ENCODE data around the gene ATXN1. TPM values are rescaled to one million over a fixed set of nuclear protein-coding genes. Genes with fewer than 3 reads are reported as not detected.

Gene ATXN1
- total and polyA plus RNA-seq, 2 donors from 2014 or later = 4.2 to 58.2 TPM

- H3K27me3 ChIP-seq (ENCODE audit: control insufficient read depth, insufficient read depth, low read length) = no peaks in the 10 kb centered on the region
- no peak for TF ChIP-seq CTCF (IDR thresholded peaks at IDR 0.05; ENCODE audit: borderline replicate concordance, extremely low read depth, insufficient read depth)
- DNase-seq (no peak), FAIRE-seq (no peak)
- H3K27ac ChIP-seq (ENCODE audit: low read depth in 2 of 2, low read length in 2 of 2) = no peak overlapping the region
- intact Hi-C loops (cut with DNase I) = no loop called here
- no peaks in the 10 kb centered on the region for H3K4me1 ChIP-seq (ENCODE audit: control insufficient read depth in 2 of 3, insufficient read depth in 2 of 3, low read depth in 1 of 3, low read length in 3 of 3)
- H3K9me3 ChIP-seq (ENCODE audit: control insufficient read depth in 2 of 3, insufficient read depth in 1 of 3, low read length in 3 of 3) = no peaks in the 10 kb centered on the region
- no peak overlapping the region for H3K4me3 ChIP-seq (ENCODE audit: low read length in 3 of 3)
- H3K36me3 ChIP-seq (ENCODE audit: control insufficient read depth in 2 of 3, insufficient read depth in 3 of 3, low read length in 3 of 3) = no peaks in the 10 kb centered on the region
- H3K9ac ChIP-seq (ENCODE audit: low read length in 3 of 3) = no peak overlapping the region
Observed at GRCh38 chr6:16490616-16491015, 270.6 kb downstream of the ATXN1 start.

GRCh38 chr6:16488813-16489212 is 272.4 kb downstream of the ATXN1 start:
- TF ChIP-seq CTCF (IDR thresholded peaks at IDR 0.05; ENCODE audit: borderline replicate concordance, extremely low read depth, insufficient read depth) = no peak

GRCh38 chr6:16487996-16488674 is 273.1 kb downstream of the ATXN1 start:
- FAIRE-seq (no peak), DNase-seq (no peak)
- no peaks in the 10 kb centered on the region for H3K27me3 ChIP-seq (ENCODE audit: control insufficient read depth, insufficient read depth, low read length)
- H3K36me3 ChIP-seq (ENCODE audit: control insufficient read depth in 2 of 3, insufficient read depth in 3 of 3, low read length in 3 of 3) = peaks cover 0 to 5% (median 0%) of the 10 kb centered on the region in 3 donors
- intact Hi-C loops (cut with DNase I) = no loop called here
- no peaks in the 10 kb centered on the region for H3K4me1 ChIP-seq (ENCODE audit: control insufficient read depth in 2 of 3, insufficient read depth in 2 of 3, low read depth in 1 of 3, low read length in 3 of 3)
- H3K9ac ChIP-seq (ENCODE audit: low read length in 3 of 3) = no peak overlapping the region
- no peak for TF ChIP-seq CTCF (IDR thresholded peaks at IDR 0.05; ENCODE audit: borderline replicate concordance, extremely low read depth, insufficient read depth)
- peaks cover 0 to under 1% (median 0%) of the 10 kb centered on the region in 3 donors for H3K9me3 ChIP-seq (ENCODE audit: control insufficient read depth in 2 of 3, insufficient read depth in 1 of 3, low read length in 3 of 3)
- no peak overlapping the region for H3K27ac ChIP-seq (ENCODE audit: low read depth in 2 of 2, low read length in 2 of 2)
- H3K4me3 ChIP-seq (ENCODE audit: low read length in 3 of 3) = no peak overlapping the region

More at GRCh38 chr6:16488813-16489212, 272.4 kb downstream of the ATXN1 start:
- no peak overlapping the region for H3K9ac ChIP-seq (ENCODE audit: low read length in 3 of 3)
- H3K36me3 ChIP-seq (ENCODE audit: control insufficient read depth in 2 of 3, insufficient read depth in 3 of 3, low read length in 3 of 3) = peaks cover 0 to 5% (median 0%) of the 10 kb centered on the region in 3 donors
- intact Hi-C loops (cut with DNase I) = no loop called here
- H3K27ac ChIP-seq (ENCODE audit: low read depth in 2 of 2, low read length in 2 of 2) = no peak overlapping the region
- DNase-seq = no peak
- H3K4me1 ChIP-seq (ENCODE audit: control insufficient read depth in 2 of 3, insufficient read depth in 2 of 3, low read depth in 1 of 3, low read length in 3 of 3) = no peaks in the 10 kb centered on the region
- H3K27me3 ChIP-seq (ENCODE audit: control insufficient read depth, insufficient read depth, low read length) = no peaks in the 10 kb centered on the region
- FAIRE-seq = no peak
- H3K9me3 ChIP-seq (ENCODE audit: control insufficient read depth in 2 of 3, insufficient read depth in 1 of 3, low read length in 3 of 3) = no peaks in the 10 kb centered on the region
- H3K4me3 ChIP-seq (ENCODE audit: low read length in 3 of 3) = no peak overlapping the region
